ENCODE results near the gene PER1. TPM values are rescaled to one million over a fixed set of nuclear protein-coding genes. Genes with fewer than 3 reads are reported as not detected.

PER1 gene
- total and polyA plus RNA-seq, 2 of the 13 experiments (the other 11 are each of a cell fraction or from before 2014, with no cell fraction given): 2.6 to 3.6 TPM

- 0 out of 2 replicates have a peak, but pooled peaks have one; percentile 47 for TF ChIP-seq ZBED4 (CRISPR knock-in tag; IDR thresholded peaks at IDR 0.05; ENCODE audit: borderline replicate concordance)
- TF ChIP-seq ZKSCAN1 (IDR thresholded peaks at IDR 0.05; ENCODE audit: low read length): no peak
- peak; percentile 58; the same call in 1 of the 2 replicates for TF ChIP-seq ARID4A (CRISPR knock-in tag; IDR thresholded peaks at IDR 0.05; ENCODE audit: borderline replicate concordance)
- TF ChIP-seq PAXIP1 (CRISPR knock-in tag; conservative IDR thresholded peaks at IDR 0.05): peak; percentile 48; the same call in 1 of the 2 replicates
- TF ChIP-seq ZBTB46 (CRISPR knock-in tag; IDR thresholded peaks at IDR 0.05; ENCODE audit: borderline replicate concordance): no peak
- peak; percentile 21; the same call in 1 of the 2 replicates for TF ChIP-seq SIN3B (IDR thresholded peaks at IDR 0.05; ENCODE audit: low read length)
- peak; percentile 76; the same call in 1 of the 2 replicates for TF ChIP-seq IKZF5 (CRISPR knock-in tag; IDR thresholded peaks at IDR 0.05)
- TF ChIP-seq ASH2L (IDR thresholded peaks at IDR 0.05; ENCODE audit: insufficient read length, low read depth, low read length): peak; percentile 5
- TF ChIP-seq ZNF256 (CRISPR knock-in tag; conservative IDR thresholded peaks at IDR 0.05): no peak
- peak in 1 of 2 experiments; percentile 24; a peak in 1 of 4 replicates for TF ChIP-seq EP300 (IDR thresholded peaks at IDR 0.05; ENCODE audit: low read depth in 2 of 2, low read length in 2 of 2)
- no peak; the same call in 1 of the 2 replicates for TF ChIP-seq EP300 (CRISPR knock-in tag; IDR thresholded peaks at IDR 0.05; ENCODE audit: borderline replicate concordance)
- TF ChIP-seq ZNF337 (CRISPR knock-in tag; IDR thresholded peaks at IDR 0.05; ENCODE audit: borderline replicate concordance, low read depth): no peak
Measured at GRCh38 chr17:8187517-8188262, 35.5 kb upstream of the PER1 start (continued).

All from HepG2 (cell line).